HUDEP-2 (cell line): ENCODE data around the gene FIP1L1.
"Not testable (repeated sequence)": the region's sequence is repeated elsewhere in the genome, so short reads cannot be mapped to it uniquely, and the experiment has no call there.

Experiments used
- DNase-seq, 76 experiments: peaks; one replicate each; lab custom pipeline; 2025; ENCODE audit not compliant: unreplicated experiment in 76 of 76; lab: John Stamatoyannopoulos, UW

Gene FIP1L1

DNA sequence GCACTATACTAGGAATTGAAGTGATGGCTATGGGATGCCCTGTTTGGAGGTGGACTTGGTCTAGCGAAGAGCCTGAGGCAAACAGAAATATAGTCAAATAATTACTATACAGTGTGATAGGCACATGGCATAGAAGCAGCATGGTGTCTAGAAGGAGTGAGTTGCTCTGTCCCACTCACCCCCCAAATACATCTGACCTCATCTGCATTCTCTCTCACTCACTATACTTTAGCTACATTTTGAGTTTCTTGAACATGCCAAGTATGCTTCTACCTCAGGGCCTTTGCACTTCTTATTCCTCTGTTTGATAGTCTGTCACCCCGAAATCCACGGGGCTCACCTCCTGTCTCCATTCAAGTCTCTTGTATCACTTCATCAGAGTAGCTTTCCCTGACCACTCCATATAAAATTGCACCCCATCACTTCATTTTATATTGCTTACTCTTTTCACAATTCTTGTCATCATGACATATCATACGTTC is 2.6 kb upstream of the FIP1L1 start:
- no peak for DNase-seq

DNA sequence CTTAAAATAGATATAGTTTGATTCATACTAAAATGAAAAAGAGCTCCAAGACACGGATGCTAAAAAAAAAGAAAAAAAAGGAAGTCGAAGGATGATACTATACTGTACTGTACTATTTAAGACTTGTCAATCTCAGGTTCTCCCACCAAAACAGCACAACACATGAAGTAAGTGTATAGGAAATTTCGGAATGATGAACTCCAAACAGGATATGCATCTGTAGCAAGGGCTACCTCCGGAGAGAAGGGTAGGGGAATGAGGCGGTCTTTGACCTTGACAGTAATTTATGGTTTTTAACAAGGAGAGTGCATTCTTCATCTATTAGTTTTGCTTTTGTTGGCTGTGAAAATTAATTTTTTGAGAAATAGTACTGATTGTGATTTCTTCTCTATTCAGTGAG is 541 bp upstream of the FIP1L1 start:
- no peak for DNase-seq

DNA sequence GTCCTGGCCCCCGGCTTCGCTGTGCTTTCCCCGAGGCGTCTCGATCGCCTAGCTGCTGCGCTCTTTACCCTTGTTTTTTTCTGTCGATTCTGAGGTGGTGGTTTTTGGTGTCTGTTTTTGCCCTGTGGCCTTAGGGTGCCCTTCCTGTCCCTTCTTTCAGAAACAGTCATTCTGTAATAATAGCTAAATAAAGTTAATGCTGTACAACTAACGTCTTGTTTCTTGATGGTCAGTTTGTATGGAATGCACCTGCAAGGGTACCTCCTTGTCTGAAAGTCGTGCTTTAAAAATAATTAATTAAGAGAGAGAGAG is 686 bp downstream of the FIP1L1 start:
- no peak for DNase-seq

DNA sequence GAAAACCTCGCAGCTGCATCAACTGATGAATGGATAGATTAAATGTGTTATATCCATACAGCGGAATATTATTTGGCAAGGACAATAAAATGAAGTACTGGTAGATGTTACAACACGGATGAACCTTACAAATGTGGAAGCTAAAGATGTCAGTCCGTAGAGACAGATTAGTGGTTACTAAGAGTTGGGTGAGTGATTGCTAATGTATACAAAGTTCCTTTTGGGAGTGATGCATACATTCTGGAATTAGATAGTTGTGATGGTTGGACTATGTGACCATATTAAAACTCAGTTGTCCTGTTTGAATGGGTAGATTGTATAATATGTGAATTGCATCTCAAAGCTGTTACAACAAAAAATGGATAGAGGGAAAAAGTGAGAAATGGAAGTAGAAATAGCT is 2.8 kb downstream of the FIP1L1 start:
- no peak for DNase-seq

DNA sequence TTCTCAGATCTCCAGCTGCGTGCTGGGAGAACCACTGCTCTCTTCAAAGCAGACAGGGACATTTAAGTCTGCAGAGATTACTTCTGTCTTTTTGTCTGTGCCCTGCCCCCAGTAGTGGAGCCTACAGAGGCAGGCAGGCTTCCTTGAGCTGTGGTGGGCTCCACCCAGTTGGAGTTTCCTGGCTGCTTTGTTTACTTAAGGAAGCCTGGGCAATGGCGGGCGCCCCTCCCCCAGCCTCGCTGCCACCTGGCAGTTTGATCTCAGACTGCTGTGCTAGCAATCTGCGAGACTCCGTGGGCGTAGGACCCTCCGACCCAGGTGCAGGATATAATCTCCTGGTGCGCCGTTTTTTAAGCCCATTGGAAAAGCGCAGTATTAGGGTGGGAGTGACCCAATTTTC is 32.0 kb downstream of the FIP1L1 start:
- not testable (repeated sequence) for DNase-seq

DNA sequence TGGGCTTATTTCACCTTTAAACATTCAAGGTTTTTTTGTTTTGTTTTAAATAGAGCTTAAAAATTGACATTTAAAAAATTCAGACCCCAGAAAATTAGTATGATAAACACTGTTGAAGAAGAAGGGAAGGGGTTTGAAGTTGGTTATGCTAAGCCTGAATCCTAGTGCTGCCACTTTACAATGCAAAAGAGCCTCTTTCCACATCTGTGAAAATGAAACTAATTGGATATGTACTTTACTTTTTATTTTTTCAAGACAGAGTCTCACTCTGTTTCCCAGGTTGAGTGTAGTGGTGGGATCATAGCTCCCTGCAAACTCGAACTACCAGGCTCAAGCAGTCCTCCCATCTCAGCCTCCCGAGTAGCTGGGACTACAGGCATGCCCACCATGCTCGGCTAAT is 41.8 kb downstream of the FIP1L1 start:
- DNase-seq, result no peak

DNA sequence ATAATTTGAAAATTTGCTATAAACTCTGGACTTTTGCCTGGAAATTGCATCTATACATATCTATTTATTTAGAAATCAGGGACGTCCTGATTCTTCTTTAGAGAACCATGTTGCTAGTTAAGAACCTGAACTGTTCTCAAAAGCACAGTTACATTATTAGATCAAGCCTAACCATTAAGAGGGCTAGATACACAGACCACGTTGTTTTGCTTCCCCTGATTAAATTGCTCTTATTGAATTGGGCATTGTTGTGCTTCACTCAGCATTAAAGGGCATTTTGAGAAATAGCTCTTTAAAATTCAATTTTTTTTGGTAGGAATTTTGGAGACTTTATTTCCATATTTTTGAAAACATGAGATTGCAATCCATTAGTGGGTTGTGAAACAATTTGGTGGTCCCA is 44.4 kb downstream of the FIP1L1 start:
- DNase-seq, result no peak

DNA sequence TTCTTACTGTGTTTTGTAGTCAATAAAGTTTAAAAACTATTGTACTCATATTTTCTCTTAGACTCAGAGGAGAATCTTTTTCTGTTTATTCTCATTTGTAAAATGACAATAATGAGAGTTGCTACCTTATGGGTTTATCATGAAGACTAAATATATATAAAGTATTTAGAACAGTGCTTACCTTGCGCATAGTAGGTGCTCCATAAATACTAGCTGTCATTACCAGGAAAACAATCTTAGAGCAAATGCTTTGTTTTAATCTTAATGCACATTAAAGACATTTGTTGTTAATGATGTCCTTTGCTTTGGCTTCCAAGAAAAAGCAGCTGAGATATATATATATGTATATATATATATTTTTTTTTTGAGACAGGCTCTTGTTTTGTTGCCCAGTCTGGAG is 44.9 kb downstream of the FIP1L1 start:
- no peak for DNase-seq

DNA sequence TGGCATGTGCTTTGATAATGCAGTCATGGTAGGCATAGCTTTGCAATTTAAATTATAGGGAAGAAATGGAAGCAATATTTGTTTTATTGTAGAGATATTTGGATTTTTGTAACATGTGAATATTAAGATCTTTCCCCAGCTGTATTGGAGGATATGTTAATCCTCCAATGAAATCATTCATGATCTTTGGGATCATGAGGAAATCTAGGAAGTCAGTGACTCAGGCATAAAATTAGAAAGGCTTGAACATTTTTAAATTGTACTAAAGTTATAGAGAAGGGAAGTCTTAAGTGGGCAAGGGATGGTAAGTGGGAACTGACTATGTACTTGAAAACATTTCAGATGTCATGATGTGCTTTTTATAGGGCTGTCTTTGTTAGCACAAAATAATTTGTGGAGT is 46.8 kb downstream of the FIP1L1 start:
- no peak for DNase-seq

DNA sequence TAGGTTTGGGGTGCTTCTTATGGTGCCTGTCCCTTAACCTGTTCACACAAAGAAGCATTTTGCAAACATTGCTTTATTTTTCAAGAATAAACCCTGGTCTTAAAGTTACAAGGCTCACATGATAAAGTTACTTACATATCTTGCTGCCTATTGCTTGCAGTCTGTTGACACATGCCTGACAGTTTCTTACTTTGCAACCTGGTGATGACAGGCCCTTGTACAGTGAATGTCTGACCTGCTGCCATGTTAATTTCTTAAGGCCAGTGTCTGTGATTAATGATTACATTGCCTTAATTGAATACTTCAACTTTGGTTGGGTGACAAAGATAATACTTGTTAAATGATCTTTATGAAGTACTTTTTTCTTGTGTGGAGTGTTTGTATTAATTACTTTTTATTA is 49.9 kb downstream of the FIP1L1 start:
- no peak for DNase-seq

DNA sequence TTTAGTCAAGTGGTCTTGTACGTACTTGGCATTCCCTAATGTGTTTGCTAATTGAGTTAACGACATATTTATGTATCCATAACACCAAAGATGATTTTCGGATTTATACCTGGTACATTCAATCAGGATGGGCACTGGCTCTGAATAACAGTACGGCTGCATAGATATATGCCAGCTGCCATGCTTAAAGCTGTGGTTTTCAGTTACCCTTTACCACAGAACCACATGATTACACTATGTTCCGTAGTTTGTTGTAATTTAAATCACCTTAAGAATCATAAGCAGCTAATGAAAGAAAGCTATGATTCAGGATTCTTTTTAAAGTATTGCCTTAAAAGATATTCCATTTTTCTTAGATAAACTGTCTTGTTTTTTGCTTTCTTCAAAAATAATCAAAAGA is 53.6 kb downstream of the FIP1L1 start:
- DNase-seq, result no peak

DNA sequence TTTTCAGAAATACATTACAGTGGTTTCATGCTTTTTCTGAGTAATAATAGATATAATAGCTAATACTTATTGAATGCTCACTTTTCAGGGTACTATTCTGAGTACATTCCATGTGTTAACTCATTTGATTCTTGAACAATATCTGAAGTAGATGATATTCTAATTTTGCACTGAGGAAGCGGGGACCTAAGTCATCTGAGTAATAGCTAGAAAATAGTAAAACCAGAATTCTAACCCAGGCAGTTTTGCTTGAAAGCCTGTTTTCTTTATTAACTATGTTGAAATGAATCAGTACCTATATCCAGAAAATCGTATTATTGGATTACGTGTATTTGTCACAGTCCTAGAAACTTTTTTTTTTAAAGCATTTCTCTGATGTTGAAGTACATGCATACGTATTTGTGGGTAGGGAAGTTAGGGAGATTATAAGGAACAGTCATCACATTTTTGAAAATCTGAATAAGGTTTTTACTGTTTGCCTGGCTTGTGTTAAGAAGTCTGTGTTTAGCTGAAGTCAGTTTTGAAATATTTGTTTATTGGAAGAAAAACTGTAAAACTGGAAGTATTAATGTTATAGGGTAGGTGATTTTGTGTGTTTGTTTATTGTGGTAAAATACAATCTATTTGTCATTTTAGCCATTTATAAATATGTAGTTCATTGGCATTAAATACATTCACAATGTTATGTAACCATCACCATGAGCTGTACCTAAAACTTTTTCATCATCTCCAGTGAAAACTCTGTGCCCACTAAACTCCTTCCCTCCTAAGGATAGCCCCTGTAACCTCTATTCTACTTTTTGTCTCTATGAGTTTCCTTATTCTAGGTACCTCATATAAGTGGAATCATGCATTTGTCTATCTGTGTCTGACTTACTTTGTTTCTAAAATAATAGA is 55.3 kb downstream of the FIP1L1 start:
- DNase-seq, result no peak

DNA sequence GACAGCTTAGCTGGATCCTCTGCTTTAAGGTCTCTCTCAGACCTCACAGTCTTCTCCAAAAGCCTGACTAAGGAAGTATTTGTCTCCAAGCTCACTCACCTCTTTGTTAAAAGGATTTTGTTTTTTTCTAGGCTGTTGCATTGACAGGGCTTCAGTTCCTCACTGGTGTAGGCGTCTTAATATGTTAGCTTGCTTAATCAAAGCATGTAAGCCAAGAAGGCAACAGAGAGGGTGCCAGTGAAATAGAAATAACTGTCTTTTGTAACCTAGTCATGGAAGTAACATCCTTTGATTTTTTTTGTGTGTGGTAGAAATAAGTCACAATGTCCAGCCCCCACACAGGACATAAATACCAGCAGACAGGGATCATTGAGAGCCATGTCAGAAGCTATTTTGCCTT is 58.8 kb downstream of the FIP1L1 start:
- no peak for DNase-seq

DNA sequence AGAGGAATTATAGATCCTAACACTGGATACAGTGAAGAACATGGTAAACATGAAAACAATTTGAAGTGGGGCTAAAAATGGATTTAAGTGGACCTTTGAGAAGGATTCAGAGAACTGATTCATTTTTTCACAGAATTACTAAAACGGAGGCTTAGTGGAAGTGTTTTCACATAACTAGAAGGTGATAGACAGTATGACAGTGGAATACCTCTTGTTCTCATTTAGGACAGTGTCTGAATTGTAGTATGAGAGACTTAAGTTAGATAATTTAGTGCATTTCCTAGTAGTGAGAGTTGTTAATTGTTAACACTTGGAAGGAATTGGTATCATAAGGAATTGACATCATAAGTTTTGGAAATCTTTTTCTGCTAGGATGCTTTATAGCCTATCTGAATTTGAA is 64.1 kb downstream of the FIP1L1 start:
- no peak for DNase-seq

DNA sequence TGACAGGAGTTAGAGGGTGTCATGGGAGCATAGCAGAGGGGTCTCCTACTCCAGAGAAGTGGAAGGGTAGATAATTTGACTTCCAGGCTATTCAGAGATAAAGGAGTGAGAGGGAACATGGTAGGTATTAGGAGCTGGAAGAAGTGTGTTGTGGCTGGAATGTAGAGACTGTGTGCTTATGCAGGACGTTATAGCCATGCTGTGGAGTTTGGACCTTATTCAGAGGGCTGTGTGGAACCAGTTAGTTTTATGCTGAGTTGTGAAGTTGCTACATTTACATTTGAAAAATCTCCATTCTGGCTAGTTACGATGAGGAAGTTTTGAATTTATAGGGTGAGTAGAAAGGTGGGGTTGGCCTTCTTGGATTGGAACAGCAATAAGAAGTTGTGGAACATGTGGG is 67.5 kb downstream of the FIP1L1 start:
- no peak for DNase-seq

DNA sequence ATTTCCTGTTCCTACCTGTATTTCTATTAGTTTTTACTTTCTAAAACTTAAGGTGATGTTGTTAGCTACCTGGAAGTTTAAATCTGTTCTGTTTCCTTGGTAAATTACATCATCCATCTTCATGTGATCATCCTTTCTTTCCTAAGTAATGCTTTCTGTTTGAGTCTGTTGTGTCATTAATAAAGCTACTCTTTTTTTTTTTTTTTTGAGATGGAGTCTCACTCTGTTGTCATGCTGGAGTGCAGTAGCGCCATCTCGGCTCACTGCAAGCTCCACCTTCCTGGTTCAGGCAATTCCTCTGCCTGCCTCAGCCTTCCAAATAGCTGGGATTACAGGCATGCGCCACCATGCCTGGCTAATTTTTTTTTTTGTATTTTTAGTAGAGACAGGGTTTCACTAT is 73.3 kb downstream of the FIP1L1 start:
- no peak for DNase-seq

DNA sequence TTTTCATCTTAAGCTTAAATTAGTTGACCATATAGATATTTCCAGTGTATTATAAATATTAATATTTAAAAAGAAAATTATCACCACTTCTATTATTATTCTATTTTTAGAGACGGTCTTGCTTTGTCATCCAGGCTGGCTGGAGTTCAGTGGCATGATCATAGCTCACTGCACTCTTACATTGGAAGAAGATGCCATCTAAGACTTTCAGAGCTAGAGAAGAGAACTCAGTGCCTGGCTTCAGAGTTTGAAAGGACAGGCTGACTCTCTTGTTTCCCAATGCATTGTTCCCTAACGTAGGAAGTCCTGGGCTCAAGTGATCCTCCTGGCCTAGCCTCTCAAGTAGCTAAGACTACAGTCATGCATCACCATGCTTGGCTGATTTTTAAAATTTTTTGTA is 75.9 kb downstream of the FIP1L1 start:
- no peak for DNase-seq

DNA sequence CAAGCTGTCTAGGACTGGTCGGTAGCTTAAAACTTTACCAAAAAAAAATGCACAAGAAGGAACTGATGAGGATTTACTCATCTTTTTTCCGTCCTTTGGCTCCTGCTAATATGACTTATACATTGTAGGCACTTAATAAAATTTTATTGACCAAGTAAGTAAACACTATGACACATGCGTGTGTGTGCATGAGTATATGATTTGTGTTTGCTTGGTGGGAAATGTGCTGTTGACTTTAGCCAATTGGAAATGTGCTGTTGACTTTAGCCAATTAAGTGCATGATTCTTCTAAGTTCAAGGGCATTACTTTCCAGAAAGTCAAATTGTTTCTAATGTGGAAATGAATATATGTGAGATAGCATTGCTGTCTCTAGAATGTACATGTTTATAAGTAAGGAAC is 78.3 kb downstream of the FIP1L1 start:
- no peak for DNase-seq

DNA sequence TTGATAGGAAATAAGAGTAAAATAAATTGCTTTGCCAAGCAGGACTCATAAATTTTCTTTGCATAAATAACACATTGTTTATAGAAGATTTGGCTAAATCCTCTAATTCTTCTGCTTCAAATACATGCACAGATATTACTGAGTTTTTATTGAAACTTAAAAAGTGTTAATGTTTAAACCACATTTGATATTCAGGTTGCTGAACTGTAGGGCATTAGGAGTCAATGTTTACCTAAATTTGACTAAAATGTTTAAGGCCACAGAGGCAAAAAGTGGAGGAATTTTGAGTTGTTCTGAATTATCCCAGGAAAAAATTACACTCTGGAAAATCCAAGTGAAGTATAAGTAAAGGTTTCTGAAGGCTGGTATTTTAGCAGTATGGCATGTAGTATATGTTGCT is 78.7 kb downstream of the FIP1L1 start:
- DNase-seq, result no peak

DNA sequence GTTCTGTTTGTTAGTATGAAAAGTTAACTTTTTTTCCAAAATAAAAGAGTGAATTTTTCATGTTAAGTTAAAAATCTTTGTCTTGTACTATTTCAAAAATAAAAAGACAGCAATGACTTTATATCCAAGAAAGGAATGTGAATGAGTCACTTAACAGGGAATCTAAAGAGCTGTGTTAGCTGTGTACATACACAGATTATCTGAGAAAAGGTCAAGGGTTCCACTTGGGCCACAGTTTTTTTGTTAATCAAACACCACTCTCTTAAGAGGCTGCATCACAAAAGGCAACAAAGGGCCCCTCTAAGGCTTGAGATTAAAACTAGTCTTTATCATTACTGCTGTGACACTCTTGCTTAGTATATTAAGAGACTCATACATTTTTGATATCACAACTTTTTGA is 82.1 kb downstream of the FIP1L1 start:
- no peak for DNase-seq

DNA sequence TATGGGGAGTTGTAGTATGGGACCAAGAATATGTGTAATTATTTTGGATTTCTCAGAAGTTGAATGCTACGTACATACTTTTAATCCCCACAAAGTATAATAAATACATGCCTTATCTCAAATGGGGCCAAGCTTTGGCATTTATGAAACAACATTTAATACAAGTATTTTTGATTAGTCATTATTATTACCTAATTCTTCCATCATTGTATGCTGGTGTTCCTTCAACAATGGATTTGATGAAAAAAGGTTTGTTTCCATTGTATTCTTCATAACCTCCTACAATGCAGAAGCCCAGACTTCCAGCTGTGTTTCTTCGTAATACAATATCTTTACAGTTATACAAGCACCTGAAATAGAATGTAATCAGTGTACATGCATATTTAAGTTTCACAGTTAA is 83.8 kb downstream of the FIP1L1 start:
- DNase-seq, result no peak

DNA sequence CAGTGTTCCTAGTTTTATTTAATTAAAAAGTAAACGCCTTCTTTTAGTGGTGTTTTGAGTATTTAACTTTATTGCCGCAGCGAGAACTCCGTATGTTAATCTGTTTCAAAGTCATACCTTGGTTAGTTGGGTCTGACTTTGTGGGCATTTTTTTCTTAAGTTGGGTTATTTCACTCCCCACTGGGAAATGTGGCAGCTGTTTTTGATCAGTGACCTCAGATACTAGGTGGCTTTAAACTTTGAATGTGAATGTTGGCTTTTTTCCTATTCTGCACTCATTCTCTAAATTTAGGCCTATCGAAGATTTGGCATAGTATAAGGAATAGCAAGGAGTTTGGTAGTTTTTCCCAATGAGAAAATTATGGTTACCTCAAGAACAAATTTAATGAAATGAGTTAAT is 85.9 kb downstream of the FIP1L1 start:
- no peak for DNase-seq

DNA sequence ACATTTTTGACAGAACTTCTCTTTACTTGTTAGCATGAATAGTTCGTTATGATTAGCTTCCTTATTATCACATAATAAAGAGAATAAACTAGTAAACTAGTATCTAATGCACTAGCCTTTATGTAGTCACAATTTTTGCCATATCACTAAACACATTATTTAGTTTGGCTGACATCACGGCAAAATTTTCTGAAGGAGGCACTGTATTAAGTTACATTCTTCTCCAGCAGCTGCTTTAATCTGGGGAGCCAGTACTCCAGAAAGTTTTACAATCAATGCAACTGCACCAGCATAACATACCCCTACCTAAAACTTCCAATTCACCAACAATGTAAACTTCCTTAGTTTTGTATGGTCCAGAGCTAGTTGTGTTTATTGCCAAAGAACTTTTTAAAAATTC is 87.8 kb downstream of the FIP1L1 start:
- no peak for DNase-seq
